ENCODE measurements around the gene PMF1.

- TF ChIP-seq POLR2A (IDR thresholded peaks at IDR 0.05) = no peak
- TF ChIP-seq, protein P1, sequence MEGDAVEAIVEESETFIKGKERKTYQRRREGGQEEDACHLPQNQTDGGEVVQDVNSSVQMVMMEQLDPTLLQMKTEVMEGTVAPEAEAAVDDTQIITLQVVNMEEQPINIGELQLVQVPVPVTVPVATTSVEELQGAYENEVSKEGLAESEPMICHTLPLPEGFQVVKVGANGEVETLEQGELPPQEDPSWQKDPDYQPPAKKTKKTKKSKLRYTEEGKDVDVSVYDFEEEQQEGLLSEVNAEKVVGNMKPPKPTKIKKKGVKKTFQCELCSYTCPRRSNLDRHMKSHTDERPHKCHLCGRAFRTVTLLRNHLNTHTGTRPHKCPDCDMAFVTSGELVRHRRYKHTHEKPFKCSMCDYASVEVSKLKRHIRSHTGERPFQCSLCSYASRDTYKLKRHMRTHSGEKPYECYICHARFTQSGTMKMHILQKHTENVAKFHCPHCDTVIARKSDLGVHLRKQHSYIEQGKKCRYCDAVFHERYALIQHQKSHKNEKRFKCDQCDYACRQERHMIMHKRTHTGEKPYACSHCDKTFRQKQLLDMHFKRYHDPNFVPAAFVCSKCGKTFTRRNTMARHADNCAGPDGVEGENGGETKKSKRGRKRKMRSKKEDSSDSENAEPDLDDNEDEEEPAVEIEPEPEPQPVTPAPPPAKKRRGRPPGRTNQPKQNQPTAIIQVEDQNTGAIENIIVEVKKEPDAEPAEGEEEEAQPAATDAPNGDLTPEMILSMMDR (IDR thresholded peaks at IDR 0.05 in 4 of 5, conservative IDR thresholded peaks at IDR 0.05 in 1 of 5) = no peak
Observed at GRCh38 chr1:156167536-156167935, 45.3 kb upstream of the PMF1 start.

All from gastrocnemius medialis (tissue), 4 donors.